Measurements from ENCODE around the gene ZNF366. TPM values are rescaled to one million over a fixed set of nuclear protein-coding genes. Genes with fewer than 3 reads are reported as not detected.

Gene ZNF366
- total and polyA plus RNA-seq, 2 experiments from 2014 or later, result not detected

- no peak for DNase-seq (ENCODE audit: low read depth in 1 of 2, low spot score in 1 of 2)
- H3K36me3 ChIP-seq, result no peaks in the 10 kb centered on the region
- H3K4me1 ChIP-seq (ENCODE audit: low read depth), result no peaks in the 10 kb centered on the region
- no peak overlapping the region for H3K4me3 ChIP-seq
- no peaks in the 10 kb centered on the region for H3K9me3 ChIP-seq (ENCODE audit: low read depth)
- H3K27ac ChIP-seq, result no peak overlapping the region
- no peaks in the 10 kb centered on the region for H3K27me3 ChIP-seq
- TF ChIP-seq, protein P1, sequence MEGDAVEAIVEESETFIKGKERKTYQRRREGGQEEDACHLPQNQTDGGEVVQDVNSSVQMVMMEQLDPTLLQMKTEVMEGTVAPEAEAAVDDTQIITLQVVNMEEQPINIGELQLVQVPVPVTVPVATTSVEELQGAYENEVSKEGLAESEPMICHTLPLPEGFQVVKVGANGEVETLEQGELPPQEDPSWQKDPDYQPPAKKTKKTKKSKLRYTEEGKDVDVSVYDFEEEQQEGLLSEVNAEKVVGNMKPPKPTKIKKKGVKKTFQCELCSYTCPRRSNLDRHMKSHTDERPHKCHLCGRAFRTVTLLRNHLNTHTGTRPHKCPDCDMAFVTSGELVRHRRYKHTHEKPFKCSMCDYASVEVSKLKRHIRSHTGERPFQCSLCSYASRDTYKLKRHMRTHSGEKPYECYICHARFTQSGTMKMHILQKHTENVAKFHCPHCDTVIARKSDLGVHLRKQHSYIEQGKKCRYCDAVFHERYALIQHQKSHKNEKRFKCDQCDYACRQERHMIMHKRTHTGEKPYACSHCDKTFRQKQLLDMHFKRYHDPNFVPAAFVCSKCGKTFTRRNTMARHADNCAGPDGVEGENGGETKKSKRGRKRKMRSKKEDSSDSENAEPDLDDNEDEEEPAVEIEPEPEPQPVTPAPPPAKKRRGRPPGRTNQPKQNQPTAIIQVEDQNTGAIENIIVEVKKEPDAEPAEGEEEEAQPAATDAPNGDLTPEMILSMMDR (IDR thresholded peaks at IDR 0.05; ENCODE audit: low read depth, low read length), result no peak
Measured at GRCh38 chr5:72447751-72448150, 59.5 kb downstream of the ZNF366 start.

DNA sequence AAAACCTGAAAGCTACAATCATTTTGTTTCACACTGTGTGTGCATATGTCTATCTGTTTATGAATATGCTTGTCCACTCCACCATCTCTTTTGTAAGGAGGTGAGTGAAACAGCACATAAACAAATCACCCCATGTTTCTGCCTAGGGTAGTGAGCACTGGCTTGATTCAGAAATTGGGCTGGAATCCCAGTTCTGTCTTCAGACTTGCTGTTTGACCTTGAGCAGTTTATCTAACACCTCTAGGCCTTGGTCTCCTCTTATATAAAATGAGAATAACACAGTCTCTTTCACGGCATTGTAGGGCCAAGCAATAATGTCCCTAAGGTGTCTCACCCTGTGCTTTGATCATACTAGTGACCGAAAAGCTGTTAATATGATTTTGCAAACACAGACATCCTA lies 61.2 kb downstream of the ZNF366 start:
- TF ChIP-seq, protein P1 (IDR thresholded peaks at IDR 0.05; ENCODE audit: low read depth, low read length), result no peak
- DNase-seq (ENCODE audit: low read depth in 1 of 2, low spot score in 1 of 2), result no peak

GRCh38 chr5:72443883-72444282 lies 63.3 kb downstream of the ZNF366 start:
- TF ChIP-seq, protein P1 (IDR thresholded peaks at IDR 0.05; ENCODE audit: low read depth, low read length), result no peak
- Histone ChIP-seq H3K4me3 (no peak overlapping the region), H3K27me3 (no peaks in the 10 kb centered on the region), H3K9me3 (ENCODE audit: low read depth) (no peaks in the 10 kb centered on the region), H3K4me1 (ENCODE audit: low read depth) (peaks cover 5% of the 10 kb centered on the region), H3K36me3 (no peaks in the 10 kb centered on the region), H3K27ac (no peak overlapping the region)
- no peak for DNase-seq (ENCODE audit: low read depth in 1 of 2, low spot score in 1 of 2)

More for the DNA sequence above, 61.2 kb downstream of the ZNF366 start:
- H3K9me3 ChIP-seq (ENCODE audit: low read depth), result no peaks in the 10 kb centered on the region
- H3K27me3 ChIP-seq, result no peaks in the 10 kb centered on the region
- H3K36me3 ChIP-seq, result no peaks in the 10 kb centered on the region
- no peak overlapping the region for H3K27ac ChIP-seq
- no peak overlapping the region for H3K4me3 ChIP-seq
- peaks cover 5% of the 10 kb centered on the region for H3K4me1 ChIP-seq (ENCODE audit: low read depth)

GRCh38 chr5:72441862-72442540 lies 65.2 kb downstream of the ZNF366 start:
- TF ChIP-seq, protein P1 (IDR thresholded peaks at IDR 0.05; ENCODE audit: low read depth, low read length), result no peak
- Histone ChIP-seq H3K4me1 (ENCODE audit: low read depth) (peaks cover 5% of the 10 kb centered on the region), H3K9me3 (ENCODE audit: low read depth) (no peaks in the 10 kb centered on the region), H3K27ac (no peak overlapping the region), H3K36me3 (no peaks in the 10 kb centered on the region), H3K4me3 (no peak overlapping the region), H3K27me3 (no peaks in the 10 kb centered on the region)
- DNase-seq (ENCODE audit: low read depth in 1 of 2, low spot score in 1 of 2), result peak in 1 of 2 donors; percentile 67

DNA sequence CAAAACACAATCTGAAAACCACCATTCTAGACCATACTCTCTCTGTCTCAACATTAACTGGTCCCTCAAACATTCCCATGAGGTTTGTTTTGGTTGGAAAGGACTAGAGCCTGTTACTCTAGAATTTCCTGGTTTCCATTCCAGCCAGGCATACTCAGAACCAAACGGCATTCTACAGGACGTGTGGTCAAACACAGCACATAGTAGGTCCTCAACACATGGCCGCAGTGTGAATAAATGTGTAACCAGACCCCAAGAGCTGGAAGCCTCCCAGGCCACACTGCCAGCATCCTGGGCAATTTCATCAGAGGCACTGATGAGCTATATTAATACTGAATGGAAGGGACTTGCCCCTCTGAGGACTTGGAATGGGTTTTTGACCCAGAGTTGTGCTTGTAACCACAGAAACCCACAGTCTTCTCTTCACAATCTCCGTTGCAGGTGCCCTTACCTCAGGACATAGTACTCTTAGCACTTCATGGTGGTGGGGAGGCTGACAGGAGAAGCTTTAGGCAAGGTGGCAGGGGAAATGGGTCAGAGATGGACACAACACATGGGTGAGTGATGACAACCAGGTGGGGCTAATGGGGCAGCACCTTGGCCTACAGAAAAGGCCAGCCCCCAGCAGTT lies 66.0 kb downstream of the ZNF366 start:
- no peaks in the 10 kb centered on the region for H3K27me3 ChIP-seq
- DNase-seq (ENCODE audit: low read depth in 1 of 2, low spot score in 1 of 2), result no peak
- H3K27ac ChIP-seq, result no peak overlapping the region
- no peaks in the 10 kb centered on the region for H3K36me3 ChIP-seq
- H3K9me3 ChIP-seq (ENCODE audit: low read depth), result no peaks in the 10 kb centered on the region
- peaks cover 5% of the 10 kb centered on the region for H3K4me1 ChIP-seq (ENCODE audit: low read depth)
- no peak overlapping the region for H3K4me3 ChIP-seq
- TF ChIP-seq, protein P1 (IDR thresholded peaks at IDR 0.05; ENCODE audit: low read depth, low read length), result no peak
